ENCODE data around the gene SNX2.

SNX2 gene

DNA sequence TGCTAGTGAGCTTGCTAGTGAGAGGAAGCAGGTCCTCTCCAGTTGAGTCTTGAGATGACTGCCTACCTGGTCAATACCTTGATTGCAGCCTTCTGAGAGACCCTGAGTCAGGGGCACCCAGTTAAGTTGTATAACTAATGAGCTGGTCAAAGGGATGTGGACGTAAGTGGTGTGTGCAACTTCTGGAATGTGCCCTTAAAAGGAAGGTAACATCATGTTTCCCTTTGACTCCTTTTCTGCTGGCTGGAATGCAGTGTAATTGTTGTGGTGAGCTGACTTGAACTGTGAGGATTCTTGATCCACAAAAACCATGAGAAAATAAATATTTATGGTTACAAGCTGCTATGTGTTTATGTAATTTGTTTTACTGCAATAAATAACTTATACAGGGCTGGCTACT lies 2.4 kb upstream of the SNX2 start:
- no peak for DNase-seq (ENCODE audit: low spot score)

DNA sequence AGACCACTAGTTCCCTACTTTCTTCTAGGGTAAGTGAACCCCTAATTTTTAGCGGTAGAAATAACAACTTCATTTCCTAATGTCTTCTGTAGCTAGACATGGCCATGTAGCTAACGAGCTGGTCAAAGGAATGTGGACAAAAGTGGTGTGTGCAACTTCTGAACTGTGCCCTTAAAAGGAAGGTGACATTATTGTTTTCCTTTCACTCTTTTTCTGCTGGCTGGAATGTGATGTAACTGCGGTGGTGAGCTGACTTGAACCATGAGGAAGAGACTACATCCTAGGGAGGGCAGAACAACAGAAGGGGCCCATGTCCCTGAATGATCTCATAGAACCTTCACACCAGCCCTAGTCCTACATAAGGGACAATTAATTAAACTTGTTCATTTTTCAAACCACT lies 1.3 kb upstream of the SNX2 start:
- no peak for DNase-seq (ENCODE audit: low spot score)

DNA sequence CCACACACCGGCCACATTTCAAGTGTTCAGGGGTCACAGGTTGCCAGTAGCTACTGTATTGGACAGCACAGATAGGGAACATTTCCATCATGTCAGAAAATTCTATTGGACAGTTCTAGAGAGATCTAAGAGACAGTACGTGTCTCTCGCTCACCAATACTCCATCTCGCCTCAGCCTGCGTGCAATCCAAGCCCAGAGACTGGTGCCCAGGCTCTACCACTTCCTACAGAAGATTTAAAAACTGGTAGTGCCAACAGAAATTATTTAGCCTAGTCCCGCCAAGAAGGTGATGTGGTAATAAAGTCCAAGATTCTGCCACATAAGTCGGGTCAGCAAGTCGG lies 390 bp upstream of the SNX2 start:
- no peak for DNase-seq (ENCODE audit: low spot score)

DNA sequence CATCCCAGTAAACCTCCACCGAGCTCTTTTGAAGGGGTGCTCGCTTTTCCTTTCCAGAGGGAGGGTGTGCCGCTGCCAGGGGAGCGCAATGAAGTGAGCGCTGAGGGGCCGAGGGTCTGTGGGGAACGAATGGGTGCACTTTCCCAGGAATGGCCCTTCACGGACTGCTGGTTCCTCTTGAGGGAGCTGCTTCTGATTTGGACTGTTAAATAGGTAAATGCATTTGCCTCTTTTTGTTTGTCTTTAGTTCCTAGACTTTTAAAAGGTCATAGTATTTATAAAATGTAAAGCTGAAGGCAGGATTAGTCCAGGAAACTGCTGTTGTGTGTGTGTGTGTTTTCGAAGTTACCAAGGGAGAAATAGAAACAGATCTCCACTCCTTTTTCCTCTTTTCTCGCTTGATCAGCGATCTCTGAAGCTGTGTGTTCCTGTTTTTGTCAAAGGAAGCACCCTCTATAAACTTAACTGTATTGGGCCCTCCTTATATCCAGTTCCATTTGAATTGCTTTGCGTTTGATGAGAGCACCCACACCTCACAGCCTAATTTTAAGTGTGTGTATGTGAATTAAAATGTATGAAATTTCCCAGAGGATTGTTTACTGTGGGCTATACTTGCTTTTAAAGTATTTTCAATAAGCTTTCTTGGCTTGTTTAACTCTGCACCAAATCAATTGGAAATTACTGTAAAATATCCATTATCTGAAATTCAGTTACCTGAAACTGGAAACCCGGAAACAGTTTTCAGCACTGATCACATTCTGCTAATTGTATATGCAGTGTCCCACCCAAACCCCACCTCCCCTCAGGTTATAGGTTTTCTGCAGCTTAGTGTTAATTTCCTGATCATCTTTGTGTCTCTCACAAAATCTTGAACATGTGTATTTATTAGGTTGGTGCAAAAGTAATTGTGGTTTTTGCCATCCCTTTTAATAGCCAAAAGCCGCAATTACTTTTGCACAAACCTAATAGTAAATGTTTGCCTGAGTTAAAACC lies 966 bp downstream of the SNX2 start:
- no peak for DNase-seq (ENCODE audit: low spot score)

DNA sequence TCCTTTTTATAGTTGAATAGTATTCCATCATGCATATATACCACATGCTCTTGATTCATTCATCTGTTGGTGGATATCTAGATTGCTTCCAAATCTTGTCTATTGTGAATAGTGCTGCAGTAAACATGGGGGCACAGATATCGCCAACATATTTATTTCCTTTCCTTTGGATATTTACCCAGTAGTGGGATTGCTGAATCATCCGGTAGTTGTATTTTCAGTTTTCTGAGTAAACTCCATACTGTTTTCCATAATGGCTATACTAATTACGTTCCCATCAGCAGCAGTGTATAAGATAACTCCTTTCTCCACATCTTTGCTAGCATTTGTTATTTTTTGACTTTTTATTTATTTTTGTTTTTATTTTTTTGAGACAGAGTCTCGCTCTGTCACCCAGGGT lies 3.3 kb downstream of the SNX2 start:
- DNase-seq (ENCODE audit: low spot score), result no peak

DNA sequence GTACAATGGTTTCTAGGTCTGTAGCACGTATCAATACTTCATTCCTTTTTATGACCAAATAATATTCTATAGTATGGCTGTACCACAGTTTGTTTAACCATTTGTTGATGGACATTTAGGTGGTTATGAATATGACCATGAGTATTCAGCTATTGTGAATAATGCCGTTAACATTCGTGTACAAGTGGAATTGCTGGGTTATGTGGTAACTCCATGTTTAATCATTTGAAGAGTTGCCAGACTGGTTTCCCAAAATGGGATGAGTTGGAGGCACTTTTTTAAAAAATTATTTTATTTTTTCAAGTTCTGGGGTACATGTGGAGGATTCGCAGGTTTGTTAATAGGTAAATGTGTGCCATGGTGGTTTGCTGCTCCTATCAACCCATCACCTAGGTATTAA lies 4.6 kb downstream of the SNX2 start:
- no peak for DNase-seq (ENCODE audit: low spot score)

DNA sequence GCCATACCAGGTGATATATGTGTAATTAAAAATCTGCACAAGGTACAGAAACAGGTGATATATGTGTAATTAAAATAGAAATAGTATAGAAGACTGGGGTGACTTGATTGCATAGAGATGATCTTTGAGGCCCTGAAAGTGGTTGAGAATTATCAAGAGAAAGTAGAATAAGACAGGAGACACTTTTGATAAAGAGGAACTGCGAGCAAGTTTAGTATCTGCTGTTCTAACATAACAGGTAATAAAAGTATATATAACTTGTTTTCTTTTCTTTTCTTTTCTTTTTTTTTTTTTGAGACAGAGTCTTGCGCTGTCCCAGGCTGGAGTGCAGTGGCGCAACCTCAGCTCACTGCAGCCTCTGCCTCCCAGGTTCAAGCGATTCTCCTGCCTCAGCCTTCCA lies 5.4 kb downstream of the SNX2 start:
- no peak for DNase-seq (ENCODE audit: low spot score)

DNA sequence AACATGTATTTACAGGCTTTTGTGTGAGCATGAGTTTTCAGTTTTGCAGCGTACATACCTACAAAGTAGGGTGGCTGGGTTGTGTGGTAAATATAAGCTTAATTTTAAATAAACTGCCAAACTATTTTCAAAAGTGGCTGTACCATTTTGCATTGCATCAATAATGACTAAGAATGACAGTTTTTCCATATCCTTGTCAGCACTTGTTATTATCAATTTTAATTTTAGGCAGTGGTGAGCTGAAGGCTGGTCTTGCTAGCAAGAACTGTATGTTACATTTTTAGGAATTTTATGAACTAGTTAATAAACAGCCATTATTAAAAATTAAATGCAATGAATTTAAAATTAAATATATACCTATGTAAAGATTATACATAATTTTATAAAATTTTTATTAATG lies 6.6 kb downstream of the SNX2 start:
- DNase-seq (ENCODE audit: low spot score), result no peak

DNA sequence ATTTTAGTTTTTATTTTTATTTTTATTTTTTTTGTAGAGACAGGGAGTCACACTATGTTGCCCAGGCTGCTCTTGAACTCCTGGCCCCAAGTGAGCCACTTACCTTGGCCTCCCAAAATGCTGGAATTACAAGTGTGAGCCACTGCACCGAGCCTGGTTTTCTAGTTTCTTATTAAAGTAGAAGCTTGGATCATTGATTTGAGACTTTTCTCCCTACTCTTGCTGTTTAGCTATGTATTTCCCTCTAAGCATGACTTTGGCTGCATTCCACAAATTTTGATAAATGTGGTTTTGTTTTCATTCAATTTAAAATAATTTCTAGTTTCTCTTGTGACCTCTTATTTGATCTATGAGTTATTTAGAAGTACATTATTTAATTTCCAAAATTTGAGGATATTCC lies 10.4 kb downstream of the SNX2 start:
- no peak for DNase-seq (ENCODE audit: low spot score)

DNA sequence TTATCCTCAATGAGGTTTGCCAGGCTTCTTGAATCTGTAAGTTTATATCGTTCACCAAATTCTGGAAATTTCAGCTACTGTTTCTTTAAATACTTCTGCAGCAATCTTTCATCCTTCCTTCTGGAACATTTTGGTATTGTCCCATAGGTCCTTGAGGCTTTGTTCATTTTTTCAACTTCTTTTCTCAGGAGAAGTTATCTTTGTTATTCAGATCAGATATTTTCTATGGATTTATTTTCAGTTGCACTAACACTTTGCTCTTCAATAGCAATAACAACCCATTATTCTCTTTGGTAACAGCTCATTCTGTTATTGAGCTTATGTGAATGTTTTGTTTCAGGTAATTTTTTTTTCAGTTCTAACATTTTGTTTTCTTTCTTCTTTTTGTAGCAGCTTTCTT lies 13.5 kb downstream of the SNX2 start:
- DNase-seq (ENCODE audit: low spot score), result no peak

DNA sequence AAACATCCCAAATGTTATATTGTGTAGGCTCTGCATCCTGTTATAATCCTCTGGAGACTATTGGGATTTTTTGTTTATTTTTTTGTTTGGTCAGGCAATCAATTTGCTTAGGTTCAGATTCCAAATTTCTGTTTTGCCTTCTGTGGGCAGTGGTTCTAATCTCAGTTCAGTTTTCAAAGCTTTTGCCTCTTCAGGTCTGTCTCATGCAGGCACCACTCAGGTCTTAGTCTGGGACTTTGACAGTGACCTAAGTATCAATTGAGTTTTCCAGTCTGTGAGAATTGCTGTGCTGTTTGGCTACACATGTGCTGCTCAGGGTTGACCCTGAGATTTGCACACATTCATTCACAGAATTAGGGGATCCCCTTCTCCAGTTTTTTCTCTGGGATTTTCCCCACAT lies 14.1 kb downstream of the SNX2 start:
- DNase-seq (ENCODE audit: low spot score), result no peak

DNA sequence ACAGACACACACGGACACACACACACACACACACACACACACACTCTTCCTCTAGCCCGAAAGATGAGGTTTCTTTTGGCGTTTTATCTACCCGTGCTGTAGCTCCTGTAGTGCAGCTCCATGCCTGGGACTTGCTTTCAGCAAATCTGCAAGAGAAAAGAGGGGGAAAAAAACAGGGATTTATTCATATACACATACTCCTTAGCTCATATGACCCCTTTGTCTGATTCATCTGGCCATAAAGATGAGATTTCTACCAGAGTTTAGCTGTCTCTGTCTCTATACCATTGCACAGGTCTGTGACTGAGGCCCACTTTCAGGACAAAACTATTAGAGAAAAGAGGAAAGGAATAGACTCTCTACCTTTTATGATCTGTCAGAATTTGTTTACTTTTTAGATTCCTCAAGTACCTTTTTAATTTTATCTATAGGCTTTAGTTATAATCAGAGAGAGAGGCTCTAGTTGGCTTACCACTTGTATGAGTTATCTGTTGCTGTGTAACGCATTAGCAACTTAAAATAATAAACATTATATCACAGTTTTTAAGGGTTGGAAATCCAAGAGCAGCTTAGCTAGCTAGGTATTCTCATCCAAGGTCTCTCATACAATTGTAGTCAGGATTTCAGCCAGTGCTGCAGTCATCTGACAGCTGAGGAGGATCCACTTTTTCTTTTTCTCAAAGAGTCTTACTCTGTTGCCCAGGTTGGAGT lies 14.7 kb downstream of the SNX2 start:
- DNase-seq (ENCODE audit: low spot score), result no peak

DNA sequence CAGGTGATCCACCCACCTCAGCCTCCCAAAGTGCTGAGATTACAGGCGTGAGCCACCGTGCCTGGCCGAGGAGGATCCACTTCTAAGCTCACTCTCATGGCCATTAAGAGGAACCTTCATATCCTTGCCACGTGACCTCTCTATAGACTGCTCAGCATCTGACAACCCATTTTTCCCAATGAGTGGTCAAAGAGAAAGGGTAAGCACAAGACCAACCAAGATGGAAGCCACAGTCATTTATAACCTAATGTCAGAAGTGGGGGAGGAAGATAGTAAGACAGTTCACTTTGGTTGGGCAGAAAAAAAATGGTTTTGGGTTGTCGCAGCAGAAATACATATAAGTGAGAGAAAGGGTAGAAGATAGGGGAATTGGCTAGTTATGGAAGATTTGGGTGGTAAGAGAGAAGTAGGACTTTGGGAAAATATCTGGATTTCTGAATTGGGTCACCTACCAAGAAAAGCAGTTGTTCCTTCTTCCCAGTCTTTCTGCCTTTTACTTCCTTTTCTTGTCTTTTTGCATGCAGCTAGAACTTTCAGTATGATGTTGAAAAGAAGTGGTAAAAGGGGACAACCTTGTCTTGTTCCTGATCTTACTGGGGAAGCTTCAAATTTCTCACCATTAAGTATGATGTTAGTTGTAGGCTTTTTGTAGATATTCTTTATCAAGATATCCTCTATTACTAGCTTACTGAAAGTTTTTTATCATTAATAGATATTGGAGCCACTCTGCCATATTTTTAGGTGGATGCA lies 15.6 kb downstream of the SNX2 start:
- no peak for DNase-seq (ENCODE audit: low spot score)

DNA sequence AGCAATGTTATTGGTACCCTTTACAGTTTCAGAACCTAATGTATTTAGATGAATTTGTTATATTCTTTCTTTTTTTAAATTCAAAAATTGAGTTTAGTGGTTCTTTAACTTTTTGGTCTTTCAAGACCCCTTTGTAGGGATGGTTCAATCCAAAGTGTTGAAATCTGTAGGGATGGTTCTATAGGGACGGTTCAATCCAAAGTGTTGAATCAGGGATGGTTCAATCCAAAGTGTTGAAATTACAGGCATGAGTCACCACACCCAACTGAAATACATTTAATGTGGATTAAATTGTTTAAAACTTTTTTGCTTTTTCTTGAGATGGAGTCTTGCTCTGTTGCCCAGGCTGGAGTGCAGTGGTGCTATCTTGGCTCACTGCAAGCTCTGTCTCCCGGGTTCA lies 30.6 kb downstream of the SNX2 start:
- no peak for DNase-seq (ENCODE audit: low spot score)

DNA sequence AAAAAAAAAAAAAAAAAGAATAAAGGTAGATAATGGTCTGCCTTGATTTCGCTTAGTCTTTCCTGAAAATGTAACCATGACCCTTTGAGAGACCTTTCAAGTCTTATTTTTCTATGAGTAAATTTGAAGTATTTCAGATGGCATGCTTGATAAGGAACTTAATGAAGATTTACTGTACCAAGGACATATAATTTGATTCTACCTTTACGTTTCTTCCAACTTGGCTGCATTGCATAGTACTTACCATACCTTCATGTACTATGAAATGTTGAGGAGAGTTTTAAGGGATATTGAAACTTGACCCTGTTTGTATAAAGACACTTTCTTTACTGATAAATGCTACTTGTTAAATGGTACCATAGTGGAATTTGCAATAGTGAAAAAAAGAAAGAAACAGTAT lies 35.5 kb downstream of the SNX2 start:
- peak; percentile 84 for DNase-seq (ENCODE audit: low spot score)

DNA sequence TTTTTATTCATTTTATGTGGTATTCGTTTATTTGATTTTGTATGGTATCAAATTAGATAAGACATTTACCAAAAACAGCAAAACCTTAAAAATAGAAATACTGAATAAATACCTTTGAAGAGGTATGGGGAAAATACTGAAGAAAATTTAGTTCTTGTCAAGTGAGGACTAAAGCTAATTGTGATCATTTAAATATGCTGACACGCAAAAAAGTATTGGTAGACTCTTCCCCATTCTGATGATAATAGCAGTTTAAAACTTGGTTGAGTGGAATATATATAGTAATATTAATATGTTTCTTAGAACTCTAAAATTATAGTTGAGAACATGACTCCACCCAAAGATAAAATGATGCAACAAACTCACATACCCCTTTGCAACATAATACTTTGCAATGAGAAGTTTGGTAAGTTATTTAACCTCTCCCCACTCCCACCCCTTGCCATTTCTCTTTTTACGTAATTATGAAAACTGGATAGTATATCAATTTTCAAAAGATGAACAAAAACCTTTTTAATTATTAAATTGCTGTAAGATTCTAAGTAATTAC lies 40.4 kb downstream of the SNX2 start:
- DNase-seq (ENCODE audit: low spot score), result no peak

DNA sequence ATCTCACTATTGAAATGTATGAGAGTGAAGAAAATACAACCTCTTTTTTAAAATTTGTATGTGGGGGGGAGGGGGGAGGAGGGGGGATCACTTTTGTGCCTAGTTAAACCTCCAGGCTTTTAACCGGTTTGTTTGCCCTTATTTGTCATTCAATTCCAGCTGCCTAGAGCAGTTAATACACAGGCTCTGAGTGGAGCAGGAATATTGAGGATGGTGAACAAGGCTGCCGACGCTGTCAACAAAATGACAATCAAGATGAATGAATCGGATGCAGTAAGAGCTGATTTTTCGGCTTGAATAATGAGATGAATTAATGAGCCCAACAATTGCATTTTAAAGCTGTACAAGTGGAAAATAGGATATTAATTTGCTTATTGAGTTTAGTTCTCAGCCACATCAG lies 41.9 kb downstream of the SNX2 start:
- DNase-seq (ENCODE audit: low spot score), result no peak

DNA sequence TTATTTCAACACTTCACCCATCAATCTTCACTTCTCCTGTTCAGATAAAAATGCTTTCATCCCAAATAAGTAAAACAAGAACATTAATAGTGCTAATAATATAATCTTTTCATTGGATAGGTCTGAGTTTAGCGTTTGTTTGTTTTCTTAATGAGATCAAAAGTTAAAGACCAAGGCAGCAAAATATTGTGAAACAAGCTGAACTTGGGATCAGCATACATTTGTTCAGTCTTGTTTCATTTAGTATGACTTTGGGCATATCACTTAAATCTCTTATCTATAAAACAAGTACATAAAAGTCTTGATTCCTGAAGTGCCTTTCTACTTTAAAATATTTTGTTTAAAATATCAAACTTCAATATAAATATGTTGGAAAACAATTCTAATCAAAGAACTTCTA lies 57.1 kb downstream of the SNX2 start:
- no peak for DNase-seq (ENCODE audit: low spot score)

DNA sequence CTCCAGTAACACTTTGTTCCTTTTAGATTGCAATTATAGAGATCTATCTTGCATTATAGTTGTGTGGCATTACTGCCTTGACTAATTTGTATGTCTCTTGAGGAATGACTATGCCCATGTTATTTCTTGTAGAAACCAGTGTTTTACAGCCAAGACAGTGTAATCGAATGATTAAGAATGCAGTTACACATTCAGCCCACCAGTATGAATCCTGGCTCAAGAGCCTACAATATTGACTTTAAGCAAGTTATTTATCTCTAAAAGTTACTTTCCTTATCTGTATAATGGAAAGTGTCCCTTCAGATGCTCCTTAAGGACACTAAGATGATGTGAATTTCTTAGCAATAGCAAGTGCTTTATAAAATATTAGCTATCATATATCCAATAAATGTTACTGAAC lies 60.8 kb downstream of the SNX2 start:
- DNase-seq (ENCODE audit: low spot score), result no peak

DNA sequence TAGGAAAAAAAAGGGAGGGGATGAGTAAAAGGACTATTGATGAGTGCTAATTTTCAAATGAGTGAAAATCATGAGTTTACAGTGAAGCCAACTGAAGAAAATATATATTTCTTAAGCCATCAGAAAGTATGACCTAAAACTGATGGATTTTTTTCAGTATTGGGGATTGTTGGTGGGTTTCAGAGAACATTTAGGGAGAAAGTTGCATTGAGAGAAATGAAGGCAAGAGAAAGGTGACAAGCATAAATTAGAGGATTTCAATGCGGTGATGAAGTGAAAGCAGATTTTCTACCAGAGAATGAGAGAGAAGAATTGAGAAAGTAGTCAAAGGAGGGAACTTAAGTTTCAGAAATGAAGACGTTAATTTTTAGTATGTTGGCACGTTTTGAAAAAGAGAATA lies 62.1 kb downstream of the SNX2 start:
- no peak for DNase-seq (ENCODE audit: low spot score)

DNA sequence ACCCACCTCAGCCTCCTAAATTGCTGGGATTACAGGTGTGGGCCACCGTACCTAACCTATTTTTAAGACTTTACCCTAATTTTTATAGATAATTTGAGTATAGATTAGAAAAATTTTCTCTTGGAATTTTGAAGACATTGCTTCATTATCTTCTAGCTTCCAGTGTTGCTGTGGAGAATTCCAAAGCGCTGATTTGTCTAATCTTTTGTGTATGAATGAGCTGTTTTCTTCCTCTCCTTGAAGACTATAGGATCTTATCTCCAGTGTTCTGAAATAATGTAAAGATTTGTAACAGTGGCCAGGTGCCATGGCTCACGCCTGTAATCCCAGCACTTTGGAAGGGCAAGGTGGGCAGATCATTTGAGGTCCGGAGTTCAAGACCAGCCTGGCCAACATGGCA lies 64.9 kb downstream of the SNX2 start:
- no peak for DNase-seq (ENCODE audit: low spot score)

DNA sequence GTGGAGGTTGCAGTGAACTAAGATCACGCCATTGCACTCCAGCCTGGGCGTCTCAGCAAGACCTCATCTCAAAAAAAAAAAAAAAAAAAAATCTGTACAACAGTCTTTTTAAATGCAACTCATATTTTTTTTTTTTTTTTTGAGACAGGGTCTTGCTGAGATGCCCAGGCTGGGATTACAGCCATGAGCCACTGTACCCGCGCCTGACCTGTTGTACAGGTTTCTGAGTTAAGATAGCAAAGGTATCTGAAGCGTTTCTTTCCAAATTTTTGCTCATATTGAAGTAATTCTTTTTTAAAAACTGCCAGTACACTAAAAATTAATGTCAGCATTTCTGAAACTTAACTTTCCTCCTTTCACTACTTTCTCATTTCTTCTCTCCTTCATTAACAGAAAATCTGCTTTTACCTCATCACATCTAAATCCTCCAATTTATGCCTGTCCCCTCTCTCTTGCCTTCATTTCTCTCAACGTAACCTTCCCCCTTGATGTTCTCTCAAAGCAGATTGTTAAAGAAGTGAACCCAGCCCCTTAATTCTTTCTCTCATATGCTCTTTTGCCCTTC lies 67.2 kb downstream of the SNX2 start:
- DNase-seq (ENCODE audit: low spot score), result no peak

Data from SK-N-DZ (cell line).